CD14-positive monocyte (primary cell): ENCODE results near the gene SAP130. TPM values are rescaled to one million over a fixed set of nuclear protein-coding genes. Genes with fewer than 3 reads are reported as not detected.

Source experiments
- DNase-seq, 3 donors: peaks; one replicate each; pipeline ENCODE4 v3.0.0-alpha.2; 2011 to 2022
- H2AFZ ChIP-seq: 2 replicates; pipeline ENCODE4 v1.6.0; 2012; ENCODE audit warnings: mild to moderate bottlenecking, low read depth, low read length, inconsistent platforms; ENCODE audit not compliant: insufficient read depth, poor library complexity, severe bottlenecking
- H3K27ac ChIP-seq, 2 donors: 1 replicate in 1 of 2; 2 replicates in 1 of 2; pipeline ENCODE4 v1.5.1; 2012 to 2013; ENCODE audit warnings: low read length in 2 of 2, control low read depth in 1 of 2, inconsistent platforms in 1 of 2, low read depth in 1 of 2, mild to moderate bottlenecking in 1 of 2
- H3K27me3 ChIP-seq, 2 donors: one replicate each; pipeline versions ENCODE4 v1.6.0 to v1.6.1; 2011 to 2013; ENCODE audit warnings: low read length in 2 of 2; ENCODE audit not compliant: control insufficient read depth in 2 of 2, insufficient read depth in 2 of 2
- H3K36me3 ChIP-seq, 2 donors: replicated peaks in 1 of 2; 1 replicate in 1 of 2; 2 replicates in 1 of 2; pipeline versions ENCODE4 v1.5.1 to v1.6.1; 2012 to 2013; ENCODE audit warnings: low read length in 2 of 2, control low read depth in 1 of 2, inconsistent platforms in 1 of 2, mild to moderate bottlenecking in 1 of 2; ENCODE audit not compliant: insufficient read depth in 2 of 2, control insufficient read depth in 1 of 2
- H3K4me1 ChIP-seq, 2 donors: 1 replicate in 1 of 2; 2 replicates in 1 of 2; pipeline versions ENCODE4 v1.5.1 to v1.6.1; 2012 to 2013; ENCODE audit warnings: low read length in 2 of 2, control low read depth in 1 of 2, inconsistent platforms in 1 of 2, mild to moderate bottlenecking in 1 of 2, moderate library complexity in 1 of 2; ENCODE audit not compliant: insufficient read depth in 2 of 2, control insufficient read depth in 1 of 2
- H3K4me2 ChIP-seq: replicated peaks from 2 replicates; pipeline ENCODE3; 2012; ENCODE audit warnings: low read length, moderate library complexity, mild to moderate bottlenecking; ENCODE audit not compliant: poor library complexity, severe bottlenecking; ENCODE audit errors: extremely low read depth
- H3K4me3 ChIP-seq, 3 experiments: fragments of 200-600 bp in 1 of 3; sonication (generic) in 1 of 3; replicated peaks in 1 of 3; 1 replicate in 2 of 3; 2 replicates in 1 of 3; pipeline ENCODE4 v1.5.1; 2011 to 2013; ENCODE audit warnings: low read length in 3 of 3, mild to moderate bottlenecking in 3 of 3, control low read depth in 2 of 3, low read depth in 2 of 3, inconsistent platforms in 1 of 3, moderate library complexity in 1 of 3
- H3K79me2 ChIP-seq: 2 replicates; pipeline ENCODE4 v1.6.0; 2012; ENCODE audit warnings: mild to moderate bottlenecking, control low read depth, inconsistent platforms, low read length, moderate library complexity; ENCODE audit not compliant: insufficient read depth
- H3K9ac ChIP-seq: 2 replicates; pipeline ENCODE4 v1.6.0; 2017; ENCODE audit warnings: low read length, mild to moderate bottlenecking; ENCODE audit not compliant: insufficient read depth, poor library complexity, severe bottlenecking
- H3K9me3 ChIP-seq, 2 donors: replicated peaks in 1 of 2; 1 replicate in 1 of 2; 2 replicates in 1 of 2; pipeline versions ENCODE4 v1.5.1 to v1.6.1; 2012 to 2013; ENCODE audit warnings: low read length in 2 of 2, control low read depth in 1 of 2; ENCODE audit not compliant: control insufficient read depth in 1 of 2, insufficient read depth in 1 of 2
- H4K20me1 ChIP-seq: 2 replicates; pipeline ENCODE4 v1.6.0; 2012; ENCODE audit warnings: mild to moderate bottlenecking, low read length, control low read depth, moderate library complexity; ENCODE audit not compliant: insufficient read depth
- H3K27ac Mint-ChIP-seq, 7 donors: one replicate each; pipeline ENCODE4 v1.8.0; 2020; ENCODE audit warnings: mild to moderate bottlenecking in 7 of 7, mixed read lengths in 7 of 7, moderate library complexity in 6 of 7, inconsistent platforms in 2 of 7
- H3K27me3 Mint-ChIP-seq, 3 donors: one replicate each; pipeline ENCODE4 v1.8.0; 2021 to 2022; ENCODE audit warnings: low read depth in 3 of 3, mild to moderate bottlenecking in 3 of 3, mixed read lengths in 3 of 3, moderate library complexity in 3 of 3, inconsistent platforms in 1 of 3
- H3K36me3 Mint-ChIP-seq, 2 donors: one replicate each; pipeline ENCODE4 v1.8.0; 2020; ENCODE audit warnings: mixed read lengths in 2 of 2, inconsistent platforms in 1 of 2, mild to moderate bottlenecking in 1 of 2
- H3K4me1 Mint-ChIP-seq: one replicate; pipeline ENCODE4 v1.8.0; 2020; ENCODE audit warnings: mild to moderate bottlenecking, mixed read lengths
- H3K4me3 Mint-ChIP-seq, 2 donors: one replicate each; pipeline ENCODE4 v1.8.0; 2020; ENCODE audit warnings: mild to moderate bottlenecking in 2 of 2, mixed read lengths in 2 of 2, moderate library complexity in 1 of 2
- H3K9me3 Mint-ChIP-seq, 7 donors: one replicate each; pipeline ENCODE4 v1.8.0; 2020 to 2022; ENCODE audit warnings: mixed read lengths in 7 of 7, mild to moderate bottlenecking in 6 of 7, moderate library complexity in 6 of 7, inconsistent platforms in 2 of 7
- WGBS: methylation state at CpG from one replicate; pipeline ENCODE4 v1.1.5; 2013; ENCODE audit warnings: missing lambda C conversion rate; ENCODE audit not compliant: insufficient coverage; 5-methylcytosine and 5-hydroxymethylcytosine counted together
- intact Hi-C, 2 donors: fragments of 100-400 bp; cut with micrococcal nuclease; formaldehyde crosslinking; loops; one replicate each; pipeline versions ENCODE4 v1.15.0 to v1.15.1; 2023
- polyA minus RNA-seq: library from RNA; depleted of rRNA, polyadenylated mRNA; stranded (reverse); fragments of >200 nt; gene quantifications from 2 replicates; pipeline ENCODE4 v1.2.3, GENCODE V29; 2012
- polyA plus RNA-seq, 3 donors: library from polyadenylated mRNA; depleted of rRNA in 1 of 3; unstranded in 2 of 3; stranded (reverse) in 1 of 3; fragments of 300-500 nt in 2 of 3; fragments of >200 nt in 1 of 3; fragmentation: Illumina TruSeq in 2 of 3; gene quantifications; 1 replicate in 2 of 3; 2 replicates in 1 of 3; pipeline ENCODE4 v1.2.3, GENCODE V29; 2012 to 2021
- total RNA-seq, 12 experiments: library from RNA in 1 of 12; stranded (reverse) in 1 of 12; fragments of 120-200 nt in 1 of 12; gene quantifications; one replicate each; pipeline ENCODE4 v1.2.4 and lab custom pipeline; 2013 to 2026; ENCODE audit warnings: mixed read lengths in 6 of 12, inconsistent platforms in 1 of 12
- TF ChIP-seq, protein P1 (sequence below): fragments of 200-600 bp; IDR thresholded peaks from one replicate; pipeline ENCODE4 v1.8.0; 2022; ENCODE audit warnings: antibody characterized with exemption, mild to moderate bottlenecking

The SAP130 gene
- 4.6 TPM for total RNA-seq (2013)
- polyA plus RNA-seq = 10 to 100 TPM in 1 of 3 donors, 1 to 10 TPM in 2; 2.8 to 16.4 (median 6.4) TPM
- polyA minus RNA-seq = 12.2 and 15.9 TPM in 2 replicates
- total RNA-seq (lab: John Stamatoyannopoulos, UW) = 7.6 to 36.8 (median 21.6) reads per million in 11 experiments

DNA sequence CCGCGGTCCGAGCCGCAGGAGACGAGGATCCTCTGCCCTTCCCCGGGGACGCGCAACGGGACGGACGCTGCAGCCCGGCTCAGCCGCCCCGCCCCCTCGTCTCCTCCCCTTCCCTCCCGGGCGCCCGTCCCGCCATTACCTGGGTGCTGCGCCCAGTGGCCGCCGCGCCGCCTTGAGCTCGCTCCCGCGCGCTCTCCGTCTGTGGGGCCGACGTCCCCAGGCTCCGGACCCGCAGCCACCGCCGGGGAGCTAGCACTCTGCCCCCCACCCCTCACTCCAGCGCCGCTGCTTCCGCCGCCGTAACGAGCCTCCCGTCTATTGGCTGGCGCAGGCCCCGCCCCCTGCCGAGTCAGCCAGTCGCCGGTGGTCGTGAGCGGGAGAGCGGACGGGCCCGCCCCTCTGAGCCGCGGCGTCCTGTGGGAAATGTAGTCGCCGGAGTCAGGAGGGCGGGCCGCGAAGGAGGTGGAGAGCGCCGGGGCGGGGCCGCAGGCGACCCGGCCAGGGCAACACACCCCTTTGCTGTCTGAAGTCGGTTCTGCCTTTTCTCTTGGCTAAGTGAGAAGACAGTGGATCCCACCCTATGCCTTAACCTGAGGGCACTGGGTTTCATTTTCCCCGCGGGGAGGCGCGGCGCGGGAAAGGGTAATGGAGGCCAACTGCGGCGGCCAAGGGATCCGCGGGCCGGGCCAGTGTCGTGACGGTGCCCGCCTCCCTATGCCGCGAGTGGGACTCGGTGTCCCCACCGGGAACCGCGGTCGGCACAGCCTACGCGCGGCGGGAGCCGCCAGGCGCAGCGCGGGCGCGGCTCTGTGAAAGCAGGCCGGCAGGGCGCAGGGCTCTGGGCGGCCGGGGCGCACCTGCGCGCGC, at the start of gene SAP130:
TSS of gene SAP130 (minus strand) at position 259 of the 867 bp plus-strand sequence. CDS start 1,767 bp downstream, outside the sequence.
- H3K9me3 ChIP-seq = peaks cover 11 to 14% of the 10 kb centered on the region in 2 donors
- intact Hi-C loops = loop anchor here (2.0 to 10.0 kb wide), 5 partner anchors 63 to 506 kb away; partner anchors contain the start of genes UGGT1 (in 2 of the 2) and AMMECR1L (in 1 of the 2)
- under 1% methylated on average over 102 of the region's 106 CpGs for WGBS
- H3K4me1 ChIP-seq = peaks cover 18 to 19% of the 10 kb centered on the region in 2 donors
- H3K9ac ChIP-seq = peak within 1 kb of the TSS; percentile 91
- Mint-ChIP-seq H3K4me3 (peak within 1 kb of the TSS; percentile 93 to 95), H3K27me3 (peaks cover 0 to 4% (median 4%) of the 10 kb centered on the region in 3 donors), H3K9me3 (peaks cover 7 to 16% (median 15%) of the 10 kb centered on the region in 7 donors), H3K4me1 (peaks cover 22% of the 10 kb centered on the region), H3K27ac (peak within 1 kb of the TSS; percentile 78 to 93 (median 89)), H3K36me3 (peaks cover 2 to 10% of the 10 kb centered on the region in 2 donors)
- no peaks in the 10 kb centered on the region for H3K27me3 ChIP-seq
- H4K20me1 ChIP-seq = peaks cover 6% of the 10 kb centered on the region
- TF ChIP-seq, protein P1, sequence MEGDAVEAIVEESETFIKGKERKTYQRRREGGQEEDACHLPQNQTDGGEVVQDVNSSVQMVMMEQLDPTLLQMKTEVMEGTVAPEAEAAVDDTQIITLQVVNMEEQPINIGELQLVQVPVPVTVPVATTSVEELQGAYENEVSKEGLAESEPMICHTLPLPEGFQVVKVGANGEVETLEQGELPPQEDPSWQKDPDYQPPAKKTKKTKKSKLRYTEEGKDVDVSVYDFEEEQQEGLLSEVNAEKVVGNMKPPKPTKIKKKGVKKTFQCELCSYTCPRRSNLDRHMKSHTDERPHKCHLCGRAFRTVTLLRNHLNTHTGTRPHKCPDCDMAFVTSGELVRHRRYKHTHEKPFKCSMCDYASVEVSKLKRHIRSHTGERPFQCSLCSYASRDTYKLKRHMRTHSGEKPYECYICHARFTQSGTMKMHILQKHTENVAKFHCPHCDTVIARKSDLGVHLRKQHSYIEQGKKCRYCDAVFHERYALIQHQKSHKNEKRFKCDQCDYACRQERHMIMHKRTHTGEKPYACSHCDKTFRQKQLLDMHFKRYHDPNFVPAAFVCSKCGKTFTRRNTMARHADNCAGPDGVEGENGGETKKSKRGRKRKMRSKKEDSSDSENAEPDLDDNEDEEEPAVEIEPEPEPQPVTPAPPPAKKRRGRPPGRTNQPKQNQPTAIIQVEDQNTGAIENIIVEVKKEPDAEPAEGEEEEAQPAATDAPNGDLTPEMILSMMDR = no peak
- peak within 1 kb of the TSS; percentile 94 for H2AFZ ChIP-seq
- peaks cover 36% of the 10 kb centered on the region for H3K79me2 ChIP-seq
- DNase-seq = peak; percentile 92 to 95 (median 93)
- H3K4me3 ChIP-seq = peak within 1 kb of the TSS; percentile 86 to 95 (median 92)
- peaks cover 0 to 2% of the 10 kb centered on the region in 2 donors for H3K36me3 ChIP-seq
- H3K27ac ChIP-seq = peak within 1 kb of the TSS; percentile 58 to 83
- H3K4me2 ChIP-seq = peak within 1 kb of the TSS; percentile 97

GRCh38 chr2:128076461-128077106, 48.7 kb upstream of the SAP130 start:
- Histone ChIP-seq H3K79me2 (no peaks in the 10 kb centered on the region), H3K9ac (no peak overlapping the region), H3K36me3 (no peaks in the 10 kb centered on the region), H3K9me3 (no peaks in the 10 kb centered on the region), H3K4me3 (no peak overlapping the region), H4K20me1 (no peaks in the 10 kb centered on the region), H3K4me1 (no peaks in the 10 kb centered on the region), H3K27me3 (no peaks in the 10 kb centered on the region), H2AFZ (no peak overlapping the region), H3K27ac (no peak overlapping the region), H3K4me2 (no peak overlapping the region)
- WGBS = 100% methylated on average over 4 of the region's 7 CpGs
- Mint-ChIP-seq H3K27ac (peak overlapping the region in 1 of 7 donors; percentile 5), H3K36me3 (no peaks in the 10 kb centered on the region), H3K4me3 (no peak overlapping the region), H3K27me3 (peaks cover 0 to 6% (median 0%) of the 10 kb centered on the region in 3 donors), H3K9me3 (peaks cover 0 to 12% (median under 1%) of the 10 kb centered on the region in 7 donors), H3K4me1 (peaks cover 4% of the 10 kb centered on the region)
- intact Hi-C loops = no loop called here
- TF ChIP-seq, protein P1 = no peak
- DNase-seq = no peak
